Liver (tissue), 9 donors: ENCODE data around the gene SLIT1. TPM values are rescaled to one million over a fixed set of nuclear protein-coding genes. Genes with fewer than 3 reads are reported as not detected.

Experiments
- DNase-seq: peaks from one replicate; pipeline ENCODE4 v3.0.0-alpha.2; 2017; ENCODE audit warnings: low spot score
- H3K27ac ChIP-seq, 2 donors: one replicate each; pipeline ENCODE4 v1.7.0; 2013; ENCODE audit warnings: inconsistent platforms in 2 of 2, low read length in 2 of 2, control low read depth in 1 of 2, low read depth in 1 of 2, mild to moderate bottlenecking in 1 of 2
- H3K27me3 ChIP-seq, 4 donors: one replicate each; pipeline versions ENCODE4 v1.6.1 to v1.7.0; 2013; ENCODE audit warnings: low read length in 3 of 4, inconsistent platforms in 1 of 4, mild to moderate bottlenecking in 1 of 4, moderate library complexity in 1 of 4; ENCODE audit not compliant: control insufficient read depth in 4 of 4, insufficient read depth in 4 of 4
- H3K36me3 ChIP-seq, 4 donors: one replicate each; pipeline versions ENCODE4 v1.6.1 to v1.7.0; 2013; ENCODE audit warnings: low read length in 3 of 4, mild to moderate bottlenecking in 3 of 4, low read depth in 1 of 4, moderate library complexity in 1 of 4; ENCODE audit not compliant: control insufficient read depth in 4 of 4, insufficient read depth in 3 of 4
- H3K4me1 ChIP-seq, 4 donors: one replicate each; pipeline versions ENCODE4 v1.6.1 to v1.7.0; 2013; ENCODE audit warnings: low read length in 3 of 4, mild to moderate bottlenecking in 3 of 4, moderate library complexity in 1 of 4; ENCODE audit not compliant: control insufficient read depth in 4 of 4, insufficient read depth in 4 of 4
- H3K4me3 ChIP-seq, 3 donors: one replicate each; pipeline versions ENCODE4 v1.6.1 to v1.7.0; 2013; ENCODE audit warnings: low read length in 3 of 3, control low read depth in 1 of 3, low read depth in 1 of 3, mild to moderate bottlenecking in 1 of 3
- H3K9ac ChIP-seq, 2 donors: one replicate each; pipeline ENCODE4 v1.7.0; 2013; ENCODE audit warnings: low read length in 2 of 2, mild to moderate bottlenecking in 2 of 2, moderate library complexity in 2 of 2, control low read depth in 1 of 2, low read depth in 1 of 2
- H3K9me3 ChIP-seq, 4 donors: one replicate each; pipeline versions ENCODE4 v1.6.1 to v1.7.0; 2013; ENCODE audit warnings: low read length in 3 of 4; ENCODE audit not compliant: control insufficient read depth in 4 of 4
- ATF3 ChIP-seq: IDR thresholded peaks from 2 replicates; pipeline ENCODE4 v1.6.1; 2016; ENCODE audit warnings: antibody characterized with exemption
- EGR1 ChIP-seq, 2 donors: IDR thresholded peaks; 2 replicates each; pipeline ENCODE4 v1.6.1; 2016 to 2018; ENCODE audit warnings: antibody characterized with exemption in 2 of 2, low read depth in 2 of 2
- FOXA1 ChIP-seq: IDR thresholded peaks from 2 replicates; pipeline ENCODE4 v1.6.1; 2016; ENCODE audit warnings: antibody characterized with exemption
- FOXA2 ChIP-seq: IDR thresholded peaks from 2 replicates; pipeline ENCODE4 v1.6.1; 2016; ENCODE audit warnings: antibody characterized with exemption
- GABPA ChIP-seq, 2 donors: IDR thresholded peaks in 1 of 2; conservative IDR thresholded peaks in 1 of 2; 2 replicates each; pipeline ENCODE4 v1.6.1; 2016; ENCODE audit warnings: antibody characterized with exemption in 2 of 2, mild to moderate bottlenecking in 1 of 2, moderate library complexity in 1 of 2
- HNF4A ChIP-seq, 2 donors: conservative IDR thresholded peaks; 2 replicates each; pipeline ENCODE4 v1.6.1; 2016; ENCODE audit warnings: antibody characterized with exemption in 2 of 2, mild to moderate bottlenecking in 2 of 2
- HNF4G ChIP-seq: IDR thresholded peaks from 2 replicates; pipeline ENCODE4 v1.6.1; 2016; ENCODE audit warnings: antibody characterized with exemption
- JUND ChIP-seq, 2 donors: IDR thresholded peaks; 2 replicates each; pipeline ENCODE4 v1.6.1; 2016; ENCODE audit warnings: antibody characterized with exemption in 2 of 2
- MAX ChIP-seq: IDR thresholded peaks from 2 replicates; pipeline ENCODE4 v1.6.1; 2016; ENCODE audit warnings: antibody characterized with exemption
- NR2F2 ChIP-seq: IDR thresholded peaks from 2 replicates; pipeline ENCODE4 v1.6.1; 2016; ENCODE audit warnings: antibody characterized with exemption
- RAD21 ChIP-seq, 2 donors: IDR thresholded peaks; 2 replicates each; pipeline ENCODE4 v1.6.1; 2016; ENCODE audit warnings: antibody characterized with exemption in 2 of 2, mild to moderate bottlenecking in 2 of 2
- REST ChIP-seq: IDR thresholded peaks from 2 replicates; pipeline ENCODE4 v1.6.1; 2016; ENCODE audit warnings: antibody characterized with exemption, mild to moderate bottlenecking
- RXRA ChIP-seq, 2 donors: IDR thresholded peaks; 2 replicates each; pipeline ENCODE4 v1.6.1; 2017 to 2018; ENCODE audit warnings: antibody characterized with exemption in 2 of 2, mild to moderate bottlenecking in 1 of 2
- SP1 ChIP-seq: IDR thresholded peaks from 2 replicates; pipeline ENCODE4 v1.6.1; 2018; ENCODE audit warnings: antibody characterized with exemption, mild to moderate bottlenecking
- TAF1 ChIP-seq: conservative IDR thresholded peaks from 2 replicates; pipeline ENCODE4 v1.6.1; 2016; ENCODE audit warnings: antibody characterized with exemption, mild to moderate bottlenecking
- YY1 ChIP-seq: IDR thresholded peaks from 2 replicates; pipeline ENCODE4 v1.6.1; 2016; ENCODE audit warnings: antibody characterized with exemption, mild to moderate bottlenecking
- WGBS: extraction: QIAGEN DNeasy Blood & Tissue Kit; methylation state at CpG from one replicate; pipeline ENCODE4 v1.1.7; 2013; 5-methylcytosine and 5-hydroxymethylcytosine counted together
- polyA plus RNA-seq, 2 donors: library from polyadenylated mRNA; stranded (reverse) in 1 of 2; unstranded in 1 of 2; fragments of 200-250 nt in 1 of 2; fragments of >200 nt in 1 of 2; fragmentation: Nextera tagmentation in 1 of 2; extraction: Ambion mirVana in 1 of 2; gene quantifications; one replicate each; pipeline versions ENCODE4 v1.2.1 to v1.2.3, GENCODE V29; 2013 to 2015
- total RNA-seq, 2 donors: library from RNA; depleted of rRNA; stranded (reverse); fragments of >200 nt; gene quantifications; one replicate each; pipeline ENCODE4 v1.2.3, GENCODE V29; 2014
- TF ChIP-seq, protein P1 (sequence below): fragments of 150-350 bp; IDR thresholded peaks from 2 replicates; pipeline ENCODE4 v1.5.1; 2017; ENCODE audit warnings: improper control_type of control experiment, low read depth, low read length; ENCODE audit not compliant: missing input control
- TF ChIP-seq, protein P2 (sequence below): IDR thresholded peaks from 2 replicates; pipeline ENCODE4 v1.6.1; 2016; ENCODE audit warnings: antibody characterized with exemption
- donor health status: healthy.
- donor health status: healthy.
- donor health status: healthy.
- donor health status: healthy.
- donor health status: healthy.

The SLIT1 gene
- total and polyA plus RNA-seq, 4 donors = under 0.01 to 0.14 (median 0.06) TPM

DNA sequence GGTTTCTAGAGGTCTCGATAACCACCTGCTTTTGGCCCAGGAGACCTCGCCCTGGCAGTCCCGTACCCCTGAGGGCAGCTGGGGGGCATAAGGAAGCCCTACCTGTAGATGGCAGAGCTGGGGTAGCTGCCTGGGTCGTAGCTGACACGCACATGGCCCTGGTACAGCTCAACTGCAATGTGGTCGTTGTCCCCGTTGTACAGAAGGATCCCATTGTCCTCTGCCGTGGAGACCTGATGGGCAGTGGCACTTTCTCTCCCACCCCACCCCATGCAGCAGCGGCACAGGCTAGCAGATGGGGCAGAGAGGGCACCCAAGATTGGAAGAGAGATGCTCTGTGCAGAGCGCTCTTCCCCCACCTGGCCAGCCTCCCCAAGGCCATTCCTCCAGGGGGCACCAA, 181.2 kb downstream of the SLIT1 start:
- Histone ChIP-seq H3K9me3 (peaks cover 0 to 3% (median under 1%) of the 10 kb centered on the region in 4 donors), H3K27ac (no peak overlapping the region), H3K27me3 (no peaks in the 10 kb centered on the region), H3K4me3 (no peak overlapping the region), H3K36me3 (no peaks in the 10 kb centered on the region), H3K4me1 (peaks cover 0 to 11% (median 5%) of the 10 kb centered on the region in 4 donors), H3K9ac (no peak overlapping the region)
- no peak for DNase-seq
- TF ChIP-seq FOXA2 (no peak), GABPA (IDR thresholded peaks at IDR 0.05 in 1 of 2, conservative IDR thresholded peaks at IDR 0.05 in 1 of 2) (no peak), TAF1 (no peak)
- TF ChIP-seq, protein P1, sequence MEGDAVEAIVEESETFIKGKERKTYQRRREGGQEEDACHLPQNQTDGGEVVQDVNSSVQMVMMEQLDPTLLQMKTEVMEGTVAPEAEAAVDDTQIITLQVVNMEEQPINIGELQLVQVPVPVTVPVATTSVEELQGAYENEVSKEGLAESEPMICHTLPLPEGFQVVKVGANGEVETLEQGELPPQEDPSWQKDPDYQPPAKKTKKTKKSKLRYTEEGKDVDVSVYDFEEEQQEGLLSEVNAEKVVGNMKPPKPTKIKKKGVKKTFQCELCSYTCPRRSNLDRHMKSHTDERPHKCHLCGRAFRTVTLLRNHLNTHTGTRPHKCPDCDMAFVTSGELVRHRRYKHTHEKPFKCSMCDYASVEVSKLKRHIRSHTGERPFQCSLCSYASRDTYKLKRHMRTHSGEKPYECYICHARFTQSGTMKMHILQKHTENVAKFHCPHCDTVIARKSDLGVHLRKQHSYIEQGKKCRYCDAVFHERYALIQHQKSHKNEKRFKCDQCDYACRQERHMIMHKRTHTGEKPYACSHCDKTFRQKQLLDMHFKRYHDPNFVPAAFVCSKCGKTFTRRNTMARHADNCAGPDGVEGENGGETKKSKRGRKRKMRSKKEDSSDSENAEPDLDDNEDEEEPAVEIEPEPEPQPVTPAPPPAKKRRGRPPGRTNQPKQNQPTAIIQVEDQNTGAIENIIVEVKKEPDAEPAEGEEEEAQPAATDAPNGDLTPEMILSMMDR = no peak
- 94% methylated on average over 10 of the region's 10 CpGs for WGBS

DNA sequence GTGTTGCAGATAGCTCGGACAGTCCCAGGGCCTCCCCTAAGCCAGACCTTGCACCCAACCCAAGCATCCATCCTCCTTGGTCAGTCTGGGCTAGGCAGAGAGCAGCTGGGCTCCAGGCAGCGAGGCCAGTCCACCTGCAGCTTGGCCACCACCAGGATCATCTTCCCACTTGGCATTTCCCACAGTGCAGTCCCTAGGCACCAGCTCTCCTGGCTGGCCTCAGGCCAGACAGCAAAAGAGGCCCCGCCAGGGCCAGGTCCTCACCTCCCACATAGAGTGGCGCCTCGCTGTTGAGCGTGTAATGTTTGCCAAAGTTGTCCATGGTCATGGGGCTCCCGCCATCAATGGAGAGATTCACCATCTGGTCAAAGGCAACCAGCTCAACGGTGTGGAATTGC, 182.0 kb downstream of the SLIT1 start:
- Histone ChIP-seq H3K27me3 (no peaks in the 10 kb centered on the region), H3K4me3 (no peak overlapping the region), H3K4me1 (peaks cover 0 to 11% (median 5%) of the 10 kb centered on the region in 4 donors), H3K9me3 (peaks cover 0 to 3% (median under 1%) of the 10 kb centered on the region in 4 donors), H3K9ac (no peak overlapping the region), H3K36me3 (no peaks in the 10 kb centered on the region), H3K27ac (no peak overlapping the region)
- no peak for DNase-seq
- WGBS = 97% methylated on average over 8 of the region's 8 CpGs
- no peak for TF ChIP-seq FOXA1
- TF ChIP-seq YY1 = no peak
- TF ChIP-seq NR2F2 = no peak
- no peak for TF ChIP-seq EGR1 (IDR thresholded peaks at IDR 0.05; ENCODE audit: low read depth in 2 of 2)
- TF ChIP-seq ATF3 = no peak
- TF ChIP-seq REST = no peak
- TF ChIP-seq JUND (IDR thresholded peaks at IDR 0.05) = no peak
- TF ChIP-seq TAF1 = no peak
- no peak for TF ChIP-seq RAD21 (IDR thresholded peaks at IDR 0.05)
- no peak for TF ChIP-seq GABPA (IDR thresholded peaks at IDR 0.05 in 1 of 2, conservative IDR thresholded peaks at IDR 0.05 in 1 of 2)
- no peak for TF ChIP-seq MAX
- TF ChIP-seq, protein P1 = no peak
- TF ChIP-seq RXRA (IDR thresholded peaks at IDR 0.05) = no peak
- no peak for TF ChIP-seq SP1
- no peak for TF ChIP-seq FOXA2
- no peak for TF ChIP-seq HNF4G
- TF ChIP-seq, protein P2, sequence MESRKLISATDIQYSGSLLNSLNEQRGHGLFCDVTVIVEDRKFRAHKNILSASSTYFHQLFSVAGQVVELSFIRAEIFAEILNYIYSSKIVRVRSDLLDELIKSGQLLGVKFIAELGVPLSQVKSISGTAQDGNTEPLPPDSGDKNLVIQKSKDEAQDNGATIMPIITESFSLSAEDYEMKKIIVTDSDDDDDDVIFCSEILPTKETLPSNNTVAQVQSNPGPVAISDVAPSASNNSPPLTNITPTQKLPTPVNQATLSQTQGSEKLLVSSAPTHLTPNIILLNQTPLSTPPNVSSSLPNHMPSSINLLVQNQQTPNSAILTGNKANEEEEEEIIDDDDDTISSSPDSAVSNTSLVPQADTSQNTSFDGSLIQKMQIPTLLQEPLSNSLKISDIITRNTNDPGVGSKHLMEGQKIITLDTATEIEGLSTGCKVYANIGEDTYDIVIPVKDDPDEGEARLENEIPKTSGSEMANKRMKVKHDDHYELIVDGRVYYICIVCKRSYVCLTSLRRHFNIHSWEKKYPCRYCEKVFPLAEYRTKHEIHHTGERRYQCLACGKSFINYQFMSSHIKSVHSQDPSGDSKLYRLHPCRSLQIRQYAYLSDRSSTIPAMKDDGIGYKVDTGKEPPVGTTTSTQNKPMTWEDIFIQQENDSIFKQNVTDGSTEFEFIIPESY = no peak
- TF ChIP-seq HNF4A (conservative IDR thresholded peaks at IDR 0.05) = no peak
